Neural progenitor cell (in vitro differentiated cells): ENCODE results near the gene BOLA3. TPM values are rescaled to one million over a fixed set of nuclear protein-coding genes. Genes with fewer than 3 reads are reported as not detected.

Experiments used
- DNase-seq: peaks from one replicate; pipeline ENCODE4 v3.0.0-alpha.2; 2016; ENCODE audit warnings: low spot score
- H2AFZ ChIP-seq: fragments of 200-600 bp; sonication (generic); replicated peaks from 2 replicates; pipeline ENCODE4 v1.6.1; 2016; ENCODE audit warnings: antibody characterized with exemption
- H3F3A ChIP-seq: fragments of 200-600 bp; sonication (generic); 2 replicates; pipeline ENCODE4 v1.6.1; 2016; ENCODE audit warnings: antibody characterized with exemption, low read depth
- H3K27ac ChIP-seq: fragments of 200-600 bp; sonication (generic); 2 replicates; pipeline ENCODE4 v1.5.1; 2016; ENCODE audit warnings: mild to moderate bottlenecking
- H3K27me3 ChIP-seq: fragments of 200-600 bp; sonication (generic); 2 replicates; pipeline ENCODE4 v1.6.1; 2016; ENCODE audit warnings: mild to moderate bottlenecking, moderate library complexity
- H3K36me3 ChIP-seq: fragments of 200-600 bp; sonication (generic); 2 replicates; pipeline ENCODE4 v1.5.1; 2016
- H3K4me1 ChIP-seq: fragments of 200-600 bp; sonication (generic); 2 replicates; pipeline ENCODE4 v1.6.1; 2016; ENCODE audit warnings: mixed run types
- H3K4me2 ChIP-seq: fragments of 200-600 bp; sonication (generic); 2 replicates; pipeline ENCODE4 v1.6.1; 2016
- H3K4me3 ChIP-seq: fragments of 200-600 bp; sonication (generic); 2 replicates; pipeline ENCODE4 v1.5.1; 2016
- H3K79me2 ChIP-seq: fragments of 200-600 bp; sonication (generic); 2 replicates; pipeline ENCODE4 v1.6.1; 2016; ENCODE audit warnings: low read depth
- H3K9ac ChIP-seq: fragments of 200-600 bp; sonication (generic); 2 replicates; pipeline ENCODE4 v1.6.1; 2016
- H3K9me3 ChIP-seq: fragments of 200-600 bp; sonication (generic); 2 replicates; pipeline ENCODE4 v1.5.1; 2016; ENCODE audit warnings: low read depth
- H4K20me1 ChIP-seq: fragments of 200-600 bp; sonication (generic); 2 replicates; pipeline ENCODE4 v1.6.1; 2016; ENCODE audit warnings: low read depth
- H3K27ac Mint-ChIP-seq: 3 replicates; pipeline ENCODE4 v1.8.0; 2021; ENCODE audit warnings: mixed read lengths
- H3K27me3 Mint-ChIP-seq: 2 replicates; pipeline ENCODE4 v1.8.0; 2022; ENCODE audit warnings: low read depth, mild to moderate bottlenecking, inconsistent platforms, moderate library complexity, mixed read lengths; ENCODE audit not compliant: insufficient read depth
- H3K36me3 Mint-ChIP-seq: 3 replicates; pipeline ENCODE4 v1.8.0; 2021; ENCODE audit warnings: mixed read lengths
- H3K4me1 Mint-ChIP-seq: 3 replicates; pipeline ENCODE4 v1.8.0; 2021; ENCODE audit warnings: mixed read lengths
- H3K4me3 Mint-ChIP-seq: 3 replicates; pipeline ENCODE4 v1.8.0; 2021; ENCODE audit warnings: mild to moderate bottlenecking, moderate library complexity, mixed read lengths
- H3K9me3 Mint-ChIP-seq: 3 replicates; pipeline ENCODE4 v1.8.0; 2020; ENCODE audit warnings: mixed read lengths
- CTCF ChIP-seq: fragments of 200-600 bp; sonication (generic); IDR thresholded peaks from 2 replicates; pipeline ENCODE4 v1.5.1; 2017; ENCODE audit warnings: antibody characterized with exemption, mild to moderate bottlenecking
- EZH2 ChIP-seq: fragments of 200-600 bp; sonication (generic); IDR thresholded peaks from 2 replicates; pipeline ENCODE4 v1.6.1; 2017; ENCODE audit warnings: antibody characterized with exemption, mild to moderate bottlenecking, moderate library complexity
- EZH2phosphoT487 ChIP-seq: fragments of 200-600 bp; sonication (generic); IDR thresholded peaks from 2 replicates; pipeline ENCODE4 v1.6.1; 2017; ENCODE audit warnings: antibody characterized with exemption
- total RNA-seq: library from RNA; depleted of rRNA; stranded (reverse); fragments of >200 nt; gene quantifications from 2 replicates; pipeline ENCODE4 v1.2.3, GENCODE V29; 2015; ENCODE audit warnings: low replicate concordance

The BOLA3 gene
- total RNA-seq, 1 donor from 2014 or later = 76.5 TPM

DNA sequence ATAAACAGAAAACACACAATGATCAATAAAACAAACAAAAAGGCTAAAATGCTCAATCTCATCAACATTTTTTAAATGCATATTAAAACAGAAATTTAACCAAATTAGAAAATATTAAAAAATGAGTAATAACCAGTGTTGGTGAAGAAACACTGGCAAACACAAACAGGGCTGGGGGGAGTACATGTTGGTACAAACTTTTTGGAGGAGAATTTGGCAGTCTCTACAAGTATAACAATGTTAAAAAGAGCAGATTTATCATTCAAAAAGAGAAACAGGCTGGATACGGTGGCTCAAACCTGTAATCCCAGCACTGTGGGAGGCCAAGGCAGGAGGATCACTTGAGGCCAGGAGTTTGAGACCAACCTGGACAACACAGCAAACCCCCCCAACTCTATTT lies 17.0 kb upstream of the BOLA3 start:
- H2AFZ ChIP-seq = no peak overlapping the region
- no peak overlapping the region for H3K9ac ChIP-seq
- Mint-ChIP-seq H3K27ac (no peak overlapping the region), H3K4me3 (no peak overlapping the region), H3K27me3 (no peaks in the 10 kb centered on the region), H3K36me3 (peaks cover 41% of the 10 kb centered on the region), H3K9me3 (no peaks in the 10 kb centered on the region), H3K4me1 (no peaks in the 10 kb centered on the region)
- peaks cover 54% of the 10 kb centered on the region for H3K36me3 ChIP-seq
- no peak for DNase-seq
- peaks cover 58% of the 10 kb centered on the region for H3K79me2 ChIP-seq
- H3K4me3 ChIP-seq = no peak overlapping the region
- no peak for TF ChIP-seq EZH2phosphoT487
- TF ChIP-seq CTCF = no peak
- no peak for TF ChIP-seq EZH2
- H3K4me1 ChIP-seq = no peaks in the 10 kb centered on the region
- peaks cover 31% of the 10 kb centered on the region for H4K20me1 ChIP-seq
- no peaks in the 10 kb centered on the region for H3K9me3 ChIP-seq
- no peak overlapping the region for H3K4me2 ChIP-seq
- no peak overlapping the region for H3K27ac ChIP-seq
- no peaks in the 10 kb centered on the region for H3K27me3 ChIP-seq
- H3F3A ChIP-seq = peaks cover 8% of the 10 kb centered on the region

DNA sequence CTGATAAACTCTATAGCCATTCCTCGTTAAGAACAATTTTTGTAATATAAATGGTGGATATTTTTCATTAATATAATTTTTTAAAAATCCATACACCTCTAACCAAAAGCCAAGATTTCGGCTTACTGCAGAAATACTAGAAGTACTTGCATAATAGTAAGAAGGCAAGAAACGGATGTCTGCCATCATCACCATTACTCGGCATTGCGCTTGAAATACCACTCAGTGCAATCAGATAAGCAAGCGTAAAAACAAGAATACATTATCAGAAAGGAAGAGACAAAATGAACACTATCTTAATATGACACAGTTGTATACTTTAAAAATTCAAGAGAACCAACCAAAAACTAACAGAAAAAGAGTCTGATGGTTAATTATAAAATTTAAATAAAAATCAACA lies 15.2 kb upstream of the BOLA3 start:
- Histone ChIP-seq H3K4me3 (no peak overlapping the region), H3K4me1 (no peaks in the 10 kb centered on the region), H3K79me2 (peaks cover 53% of the 10 kb centered on the region), H3K9ac (no peak overlapping the region), H4K20me1 (peaks cover 32% of the 10 kb centered on the region), H3K27ac (no peak overlapping the region), H3K36me3 (peaks cover 46% of the 10 kb centered on the region), H3K9me3 (no peaks in the 10 kb centered on the region), H3F3A (peaks cover 8% of the 10 kb centered on the region), H2AFZ (no peak overlapping the region), H3K27me3 (no peaks in the 10 kb centered on the region), H3K4me2 (no peak overlapping the region)
- Mint-ChIP-seq H3K27me3 (no peaks in the 10 kb centered on the region), H3K4me3 (no peak overlapping the region), H3K27ac (no peak overlapping the region), H3K9me3 (no peaks in the 10 kb centered on the region), H3K36me3 (peaks cover 44% of the 10 kb centered on the region), H3K4me1 (no peaks in the 10 kb centered on the region)
- DNase-seq = no peak
- no peak for TF ChIP-seq EZH2phosphoT487
- TF ChIP-seq EZH2 = no peak
- TF ChIP-seq CTCF = no peak

DNA sequence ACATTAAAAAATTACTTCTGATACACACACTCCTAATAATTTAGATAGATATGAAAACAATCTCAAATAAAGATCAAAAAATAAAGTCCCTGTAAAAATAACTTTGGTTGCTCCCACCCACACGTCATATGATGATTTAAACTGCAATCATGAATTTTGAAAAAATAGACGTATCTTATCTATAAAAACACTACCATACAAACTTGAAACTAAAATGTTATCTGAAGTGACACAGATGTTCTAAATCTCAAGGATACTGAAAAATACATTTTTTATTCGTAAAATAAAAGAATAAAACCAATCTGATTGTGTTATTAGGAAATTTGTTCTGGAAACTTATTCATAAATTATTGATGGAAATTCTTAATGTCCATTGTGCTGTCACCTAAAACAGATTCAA lies 8.1 kb upstream of the BOLA3 start:
- no peak overlapping the region for H2AFZ ChIP-seq
- peaks cover 22% of the 10 kb centered on the region for H4K20me1 ChIP-seq
- Mint-ChIP-seq H3K27ac (no peak overlapping the region), H3K27me3 (no peaks in the 10 kb centered on the region), H3K4me1 (no peaks in the 10 kb centered on the region), H3K9me3 (no peaks in the 10 kb centered on the region), H3K4me3 (no peak overlapping the region), H3K36me3 (peaks cover 26% of the 10 kb centered on the region)
- H3K27me3 ChIP-seq = no peaks in the 10 kb centered on the region
- H3K27ac ChIP-seq = no peak overlapping the region
- TF ChIP-seq CTCF (no peak), EZH2 (no peak), EZH2phosphoT487 (no peak)
- no peak overlapping the region for H3K9ac ChIP-seq
- no peak overlapping the region for H3K4me3 ChIP-seq
- no peak for DNase-seq
- H3K4me1 ChIP-seq = no peaks in the 10 kb centered on the region
- peaks cover 6% of the 10 kb centered on the region for H3K79me2 ChIP-seq
- H3K4me2 ChIP-seq = no peak overlapping the region
- H3F3A ChIP-seq = peaks cover 26% of the 10 kb centered on the region
- peaks cover 17% of the 10 kb centered on the region for H3K36me3 ChIP-seq
- H3K9me3 ChIP-seq = no peaks in the 10 kb centered on the region
